ES-I3 (cell line): ENCODE results near the gene TRAPPC14.
A peak's percentile ranks its signal among the peaks of the same experiment; 100 is the strongest.
"Not testable (repeated sequence)": the region's sequence is repeated elsewhere in the genome, so short reads cannot be mapped to it uniquely, and the experiment has no call there.

ENCODE experiments used
- H3K36me3 ChIP-seq: 2 replicates; pipeline ENCODE4 v1.6.1; 2013; ENCODE audit warnings: mild to moderate bottlenecking, low read length, control low read depth, moderate library complexity; ENCODE audit not compliant: insufficient read depth
- H3K4me1 ChIP-seq: 2 replicates; pipeline ENCODE4 v1.6.1; 2013; ENCODE audit warnings: mild to moderate bottlenecking, control low read depth, low read length; ENCODE audit not compliant: insufficient read depth
- H3K9ac ChIP-seq: 2 replicates; pipeline ENCODE4 v1.6.1; 2013; ENCODE audit warnings: low read depth, mild to moderate bottlenecking, low read length, moderate library complexity
- H3K9me3 ChIP-seq: 2 replicates; pipeline ENCODE4 v1.6.1; 2013; ENCODE audit warnings: mild to moderate bottlenecking, low read length, moderate library complexity; ENCODE audit not compliant: control insufficient read depth, insufficient read depth

Gene TRAPPC14

GRCh38 chr7:100152404-100152803 lies 6.1 kb downstream of the TRAPPC14 start:
- no peaks in the 10 kb centered on the region for H3K9me3 ChIP-seq
- peaks cover 7% of the 10 kb centered on the region; the same call in 1 of the 2 replicates for H3K4me1 ChIP-seq
- peaks cover 18% of the 10 kb centered on the region for H3K36me3 ChIP-seq
- no peak overlapping the region for H3K9ac ChIP-seq

DNA sequence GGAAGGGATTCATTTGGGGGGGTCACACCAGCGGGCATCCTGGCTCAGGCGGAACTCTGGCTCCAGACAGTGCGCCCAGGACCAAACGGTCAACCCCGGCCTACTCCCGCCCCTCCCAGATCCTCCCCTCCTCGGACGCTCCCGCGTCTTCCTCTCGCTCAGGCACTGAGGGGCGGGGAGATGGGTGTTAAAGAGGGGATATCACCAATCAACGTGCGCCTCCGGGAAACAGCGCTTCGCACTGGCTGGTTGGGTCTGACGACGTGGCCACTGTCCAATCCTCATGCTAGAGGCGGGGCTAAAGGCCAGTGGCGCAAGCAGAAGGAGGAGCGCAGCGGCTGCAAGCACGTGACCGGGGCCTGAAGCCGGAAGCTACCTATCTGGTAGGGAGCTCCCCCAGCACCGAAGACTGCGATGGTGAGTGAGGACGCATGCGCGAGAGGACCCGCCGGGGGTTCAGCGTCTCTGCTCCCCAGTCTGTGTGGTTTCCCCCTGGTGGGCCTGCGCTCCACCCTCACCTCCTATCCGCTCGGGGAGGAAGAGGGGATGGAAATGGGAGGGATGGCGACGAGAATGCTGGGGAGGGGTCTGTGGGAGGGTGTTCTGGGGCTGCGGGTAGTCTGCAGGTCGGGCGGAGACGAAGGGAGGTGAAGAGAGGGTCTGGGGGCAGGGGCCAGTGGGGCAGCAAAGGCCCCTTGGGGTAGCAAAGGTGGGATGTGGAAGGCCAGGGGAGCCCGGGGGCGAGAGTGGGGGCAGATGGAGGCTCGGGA lies 9.8 kb downstream of the TRAPPC14 start, which contains the start of gene LAMTOR4:
TSS of gene LAMTOR4 (plus strand) at position 360 of the 770 bp plus-strand sequence. CDS start at position 415, 55 bp downstream.
- H3K4me1 ChIP-seq = no peaks in the 10 kb centered on the region
- H3K36me3 ChIP-seq = peaks cover 9% of the 10 kb centered on the region
- H3K9ac ChIP-seq = peak within 1 kb of the TSS; percentile 84
- H3K9me3 ChIP-seq = no peaks in the 10 kb centered on the region

GRCh38 chr7:100148225-100148558 lies 10.3 kb downstream of the TRAPPC14 start:
- Histone ChIP-seq H3K9ac (peak overlapping the region; percentile 44; the same call in 1 of the 2 replicates), H3K9me3 (no peaks in the 10 kb centered on the region), H3K36me3 (peaks cover 5% of the 10 kb centered on the region; the same call in 1 of the 2 replicates), H3K4me1 (no peaks in the 10 kb centered on the region)

GRCh38 chr7:100147278-100147677 lies 11.2 kb downstream of the TRAPPC14 start:
- H3K9me3 ChIP-seq = no peaks in the 10 kb centered on the region
- H3K9ac ChIP-seq = no peak overlapping the region; the same call in 1 of the 2 replicates
- no peaks in the 10 kb centered on the region for H3K4me1 ChIP-seq
- H3K36me3 ChIP-seq = peaks cover 2% of the 10 kb centered on the region; the same call in 1 of the 2 replicates

GRCh38 chr7:100146350-100146749 lies 12.2 kb downstream of the TRAPPC14 start:
- not testable (repeated sequence) for H3K9me3 ChIP-seq, H3K4me1 ChIP-seq, H3K9ac ChIP-seq, H3K36me3 ChIP-seq

GRCh38 chr7:100142461-100142860 lies 16.1 kb downstream of the TRAPPC14 start:
- no peaks in the 10 kb centered on the region for H3K9me3 ChIP-seq
- no peaks in the 10 kb centered on the region for H3K4me1 ChIP-seq
- no peaks in the 10 kb centered on the region for H3K36me3 ChIP-seq
- no peak overlapping the region for H3K9ac ChIP-seq

GRCh38 chr7:100141555-100141949 lies 17.0 kb downstream of the TRAPPC14 start:
- Histone ChIP-seq H3K4me1 (no peaks in the 10 kb centered on the region), H3K9ac (no peak overlapping the region), H3K9me3 (no peaks in the 10 kb centered on the region), H3K36me3 (no peaks in the 10 kb centered on the region)

GRCh38 chr7:100137851-100138760 lies 20.4 kb downstream of the TRAPPC14 start:
- Histone ChIP-seq H3K36me3 (no peaks in the 10 kb centered on the region), H3K9me3 (no peaks in the 10 kb centered on the region), H3K9ac (no peak overlapping the region)

DNA sequence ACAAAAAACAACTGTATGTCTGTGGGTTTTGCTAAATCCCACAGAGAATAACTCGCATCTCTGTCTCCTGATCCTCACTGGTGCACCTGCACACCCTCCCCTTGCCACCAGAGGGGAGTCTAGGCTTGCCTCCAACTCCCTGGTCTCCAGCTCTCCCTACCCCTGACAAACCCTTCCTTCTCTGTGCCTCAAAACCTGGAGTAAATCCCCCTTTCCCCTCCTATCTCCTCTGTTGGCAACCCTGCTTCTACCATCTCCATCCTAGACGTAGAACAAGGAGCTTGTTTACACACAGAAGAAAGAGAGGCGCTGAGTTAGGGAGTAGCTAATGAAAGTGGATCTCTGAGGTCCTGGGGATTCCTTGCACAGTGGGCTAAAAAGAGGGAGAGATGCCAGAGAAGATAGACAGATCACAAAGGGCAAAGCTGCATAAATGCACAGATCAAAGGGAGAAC lies 25.8 kb downstream of the TRAPPC14 start:
- H3K9me3 ChIP-seq = no peaks in the 10 kb centered on the region
- no peak overlapping the region for H3K9ac ChIP-seq
- no peaks in the 10 kb centered on the region for H3K36me3 ChIP-seq
- 0 out of 2 replicates have a peak, but pooled peaks cover 7% of the 10 kb centered on the region for H3K4me1 ChIP-seq

More at GRCh38 chr7:100137851-100138760, 20.4 kb downstream of the TRAPPC14 start:
- 0 out of 2 replicates have a peak, but pooled peaks cover under 1% of the 10 kb centered on the region for H3K4me1 ChIP-seq

- H3K4me1 ChIP-seq = 0 out of 2 replicates have a peak, but pooled peaks cover 7% of the 10 kb centered on the region
- H3K36me3 ChIP-seq = no peaks in the 10 kb centered on the region
- no peaks in the 10 kb centered on the region for H3K9me3 ChIP-seq
- H3K9ac ChIP-seq = no peak overlapping the region
Observed at GRCh38 chr7:100132126-100132525, 26.4 kb downstream of the TRAPPC14 start.

GRCh38 chr7:100130608-100131453 lies 27.7 kb downstream of the TRAPPC14 start:
- peak overlapping the region; percentile 14; the same call in 1 of the 2 replicates for H3K9ac ChIP-seq
- 0 out of 2 replicates have a peak, but pooled peaks cover 7% of the 10 kb centered on the region for H3K4me1 ChIP-seq
- no peaks in the 10 kb centered on the region for H3K36me3 ChIP-seq
- H3K9me3 ChIP-seq = no peaks in the 10 kb centered on the region

DNA sequence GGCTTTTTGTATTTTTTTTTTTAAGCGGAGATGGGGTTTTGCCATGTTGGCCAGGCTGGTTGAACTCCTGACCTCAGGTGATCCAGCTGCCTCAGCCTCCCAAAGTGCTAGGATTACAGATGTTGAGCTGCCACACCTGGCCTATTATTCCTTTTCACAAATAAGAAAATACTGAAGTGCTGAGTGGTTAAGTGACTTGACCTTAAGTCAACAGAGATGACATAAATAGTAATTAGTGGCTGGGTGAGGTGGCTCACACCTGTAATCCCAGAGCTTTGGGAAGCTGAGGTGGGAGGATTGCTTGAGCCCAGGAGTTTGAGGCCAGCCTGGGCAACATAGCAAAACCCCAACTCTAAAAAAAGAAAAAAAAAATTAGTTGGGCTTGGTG lies 28.3 kb downstream of the TRAPPC14 start:
- not testable (repeated sequence) for H3K9ac ChIP-seq, H3K36me3 ChIP-seq, H3K4me1 ChIP-seq, H3K9me3 ChIP-seq

DNA sequence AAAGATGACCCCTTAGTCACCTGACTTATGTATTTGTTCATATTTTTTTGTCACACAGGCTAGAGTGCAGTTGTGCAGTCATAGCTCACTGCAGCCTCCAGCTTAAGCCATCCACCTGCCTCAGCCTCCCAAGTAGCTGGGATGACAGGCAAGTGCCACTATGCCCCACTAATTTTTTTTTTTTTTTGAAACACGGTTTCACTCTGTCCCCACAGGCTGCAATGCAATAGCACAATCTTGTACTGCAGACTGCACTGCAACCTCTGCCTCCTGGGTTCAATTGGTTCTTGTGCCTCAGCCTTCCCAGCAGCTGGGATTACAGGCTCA lies 29.9 kb downstream of the TRAPPC14 start:
- H3K9me3 ChIP-seq = no peaks in the 10 kb centered on the region
- H3K9ac ChIP-seq = no peak overlapping the region
- H3K4me1 ChIP-seq = 0 out of 2 replicates have a peak, but pooled peaks cover 7% of the 10 kb centered on the region
- H3K36me3 ChIP-seq = no peaks in the 10 kb centered on the region
